WTC11 (cell line): ENCODE results near the gene CPAMD8.

Experiments used
- CREB1 ChIP-seq: sonication (generic); formaldehyde crosslinking; IDR thresholded peaks from 2 replicates; pipeline ENCODE4 v1.8.0; 2023; ENCODE audit warnings: mild to moderate bottlenecking, missing genetic modification reagents
- CTCF ChIP-seq: fragments of 200-600 bp; IDR thresholded peaks from 2 replicates; pipeline ENCODE4 v1.8.0; 2022; ENCODE audit warnings: antibody characterized with exemption
- IRF2 ChIP-seq: sonication (generic); formaldehyde crosslinking; IDR thresholded peaks from 2 replicates; pipeline ENCODE4 v1.8.0; 2022; ENCODE audit warnings: low read depth, missing genetic modification reagents, borderline replicate concordance
- MAX ChIP-seq: sonication (generic); formaldehyde crosslinking; IDR thresholded peaks from 2 replicates; pipeline ENCODE4 v1.8.0; 2022; ENCODE audit warnings: mild to moderate bottlenecking, missing genetic modification reagents
- NFYB ChIP-seq: sonication (generic); formaldehyde crosslinking; conservative IDR thresholded peaks from 2 replicates; pipeline ENCODE4 v1.8.0; 2022; ENCODE audit warnings: low read depth, missing genetic modification reagents
- SMAD4 ChIP-seq: sonication (generic); formaldehyde crosslinking; IDR thresholded peaks from 2 replicates; pipeline ENCODE4 v1.8.0; 2022; ENCODE audit warnings: mild to moderate bottlenecking, missing genetic modification reagents
- TP53 ChIP-seq: sonication (generic); formaldehyde crosslinking; IDR thresholded peaks from 2 replicates; pipeline ENCODE4 v1.8.1; 2023; ENCODE audit warnings: mild to moderate bottlenecking, missing genetic modification reagents
- USF2 ChIP-seq: sonication (generic); formaldehyde crosslinking; IDR thresholded peaks from 2 replicates; pipeline ENCODE4 v1.8.1; 2023; ENCODE audit warnings: mild to moderate bottlenecking, missing genetic modification reagents, moderate library complexity

GRCh38 chr19:16875584-16876555 is 150.7 kb downstream of the CPAMD8 start:
- TF ChIP-seq SMAD4 (CRISPR knock-in tag) (no peak), TP53 (CRISPR knock-in tag) (no peak), CTCF (no peak), CREB1 (CRISPR knock-in tag) (no peak), USF2 (CRISPR knock-in tag) (no peak), NFYB (no peak), IRF2 (CRISPR knock-in tag) (no peak), MAX (no peak)
